Lower leg skin (tissue), 4 donors: ENCODE measurements around the gene GPRIN3. TPM values are rescaled to one million over a fixed set of nuclear protein-coding genes. Genes with fewer than 3 reads are reported as not detected.

ENCODE experiments used
- DNase-seq, 2 donors: peaks; one replicate each; pipeline ENCODE4 v3.0.0-alpha.2; 2019; ENCODE audit warnings: low spot score in 2 of 2
- H3K4me3 ChIP-seq: fragments of 200-600 bp; sonication (generic); 2 replicates; pipeline ENCODE4 v1.5.1; 2017; ENCODE audit warnings: mild to moderate bottlenecking, low read depth; ENCODE audit not compliant: poor library complexity, severe bottlenecking
- POLR2A ChIP-seq, 2 donors: fragments of 450-650 bp; IDR thresholded peaks; one replicate each; pipeline ENCODE4 v1.6.1; 2016 to 2017; ENCODE audit warnings: antibody characterized with exemption in 2 of 2, mild to moderate bottlenecking in 1 of 2, moderate library complexity in 1 of 2
- WGBS, 2 donors: methylation state at CpG; one replicate each; pipeline ENCODE4 v1.1.5; 2018; 5-methylcytosine and 5-hydroxymethylcytosine counted together
- intact Hi-C: fragments of 100-400 bp; cut with DNase I; formaldehyde crosslinking; loops from one replicate; pipeline ENCODE4 v1.15.0; 2023; ENCODE audit warnings: low total_unique reads
- total RNA-seq, 4 donors: library from RNA; depleted of rRNA; stranded (reverse); fragments of >200 nt; gene quantifications; one replicate each; pipeline ENCODE4 v1.1.0, GENCODE V29; 2016
- TF ChIP-seq, protein P1 (sequence below), 3 donors: fragments of 450-650 bp; IDR thresholded peaks; one replicate each; pipeline ENCODE4 v1.5.1; 2016; ENCODE audit warnings: antibody characterized with exemption in 3 of 3, mild to moderate bottlenecking in 3 of 3, moderate library complexity in 2 of 3

The GPRIN3 gene
- total RNA-seq: 1 to 10 TPM; 1.5 to 3.3 (median 1.8) TPM

DNA sequence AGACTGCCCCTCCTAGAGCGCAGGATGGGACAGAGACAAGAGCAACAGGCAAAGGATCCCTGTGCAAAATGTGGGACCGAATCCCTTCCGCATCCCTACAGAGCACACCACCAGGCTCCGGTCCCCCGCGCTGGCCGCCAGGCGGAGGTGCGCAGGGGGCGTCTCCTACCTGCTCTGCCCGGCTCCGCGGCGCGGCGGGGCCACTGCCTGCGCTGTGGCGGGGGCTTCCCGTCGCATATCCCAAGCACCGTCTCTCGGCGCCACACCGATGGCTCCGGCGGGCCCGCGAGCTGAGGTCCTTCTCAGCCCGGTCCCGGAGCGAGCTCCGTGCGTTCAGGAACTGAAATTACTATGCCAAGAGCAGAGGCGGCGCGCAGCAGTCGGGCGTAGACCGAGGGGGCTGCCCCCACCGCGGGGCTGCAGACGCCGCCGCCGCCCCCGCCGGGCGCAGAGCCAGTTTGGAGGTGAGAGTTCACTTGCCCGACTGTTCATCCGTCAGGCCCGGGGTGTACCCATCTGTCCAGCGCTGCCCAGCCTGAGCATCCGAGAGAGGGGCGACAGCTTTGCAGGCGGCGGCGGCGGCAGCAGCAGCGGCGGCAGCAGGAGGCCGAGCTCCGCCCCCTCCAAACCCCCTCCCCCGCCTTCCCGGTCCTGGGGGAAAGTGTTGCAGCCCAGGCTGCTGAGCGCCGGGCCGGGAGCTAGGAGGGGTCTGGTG, at the start of gene GPRIN3:
GPRIN3 (minus strand) TSS at position 355 of the 715 bp plus-strand sequence. CDS start 57,690 bp downstream, outside the sequence.
- intact Hi-C loops: no loop called here
- DNase-seq: peak in 1 of 2 donors; percentile 89
- TF ChIP-seq POLR2A (IDR thresholded peaks at IDR 0.05): no peak
- TF ChIP-seq, protein P1, sequence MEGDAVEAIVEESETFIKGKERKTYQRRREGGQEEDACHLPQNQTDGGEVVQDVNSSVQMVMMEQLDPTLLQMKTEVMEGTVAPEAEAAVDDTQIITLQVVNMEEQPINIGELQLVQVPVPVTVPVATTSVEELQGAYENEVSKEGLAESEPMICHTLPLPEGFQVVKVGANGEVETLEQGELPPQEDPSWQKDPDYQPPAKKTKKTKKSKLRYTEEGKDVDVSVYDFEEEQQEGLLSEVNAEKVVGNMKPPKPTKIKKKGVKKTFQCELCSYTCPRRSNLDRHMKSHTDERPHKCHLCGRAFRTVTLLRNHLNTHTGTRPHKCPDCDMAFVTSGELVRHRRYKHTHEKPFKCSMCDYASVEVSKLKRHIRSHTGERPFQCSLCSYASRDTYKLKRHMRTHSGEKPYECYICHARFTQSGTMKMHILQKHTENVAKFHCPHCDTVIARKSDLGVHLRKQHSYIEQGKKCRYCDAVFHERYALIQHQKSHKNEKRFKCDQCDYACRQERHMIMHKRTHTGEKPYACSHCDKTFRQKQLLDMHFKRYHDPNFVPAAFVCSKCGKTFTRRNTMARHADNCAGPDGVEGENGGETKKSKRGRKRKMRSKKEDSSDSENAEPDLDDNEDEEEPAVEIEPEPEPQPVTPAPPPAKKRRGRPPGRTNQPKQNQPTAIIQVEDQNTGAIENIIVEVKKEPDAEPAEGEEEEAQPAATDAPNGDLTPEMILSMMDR (IDR thresholded peaks at IDR 0.05): no peak
- peak within 1 kb of the TSS; percentile 43 for H3K4me3 ChIP-seq
- 1 to 3% methylated on average over 15 to 53 of the region's 67 CpGs for WGBS, 2 donors

DNA sequence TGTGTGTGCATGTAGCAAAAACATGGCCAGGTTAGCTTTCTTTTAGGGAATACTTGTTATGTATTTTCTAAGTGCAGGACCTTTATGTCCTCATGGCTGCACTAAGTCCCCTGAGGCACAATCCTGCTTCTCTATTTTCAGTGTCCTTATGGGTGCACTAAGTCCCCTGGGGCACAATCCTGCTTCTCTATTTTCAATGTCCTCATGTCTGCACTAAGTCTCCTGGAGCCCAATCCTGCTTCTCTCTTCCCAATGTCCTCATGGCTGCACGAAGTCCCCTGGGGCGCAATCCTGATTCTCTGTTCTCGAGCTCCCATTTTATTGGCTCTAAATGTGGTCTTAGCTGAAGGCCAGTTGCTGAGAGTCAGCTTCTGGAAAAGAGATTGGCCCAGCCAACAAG, 49.7 kb upstream of the GPRIN3 start:
- DNase-seq: no peak
- 84% methylated on average over 3 of the region's 3 CpGs for WGBS, 2 donors
- no peak overlapping the region for H3K4me3 ChIP-seq
- TF ChIP-seq, protein P1 (IDR thresholded peaks at IDR 0.05): no peak
- TF ChIP-seq POLR2A (IDR thresholded peaks at IDR 0.05): no peak
- intact Hi-C loops: no loop called here

DNA sequence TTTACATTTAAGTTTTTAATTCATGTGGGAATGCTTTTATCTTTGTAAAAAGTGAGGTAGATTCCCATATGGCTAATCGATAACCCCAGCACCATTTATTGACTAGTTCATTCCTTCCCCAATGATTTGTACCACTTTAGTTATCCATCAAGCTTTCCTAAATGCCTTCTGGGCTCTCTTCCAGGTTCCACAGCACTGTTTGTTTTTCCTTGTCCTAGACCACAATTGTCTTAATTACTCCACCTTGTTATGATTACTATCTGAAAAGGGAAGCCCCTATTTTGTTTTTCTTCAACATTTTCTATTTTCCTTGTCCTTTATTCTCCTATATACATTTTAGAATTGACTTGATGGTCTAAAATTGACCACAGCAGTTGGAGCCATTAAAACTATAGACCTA, 48.5 kb upstream of the GPRIN3 start:
- no peak for DNase-seq
- 57 to 70% methylated on average over 1 of the region's 1 CpG for WGBS, 2 donors
- TF ChIP-seq, protein P1 (IDR thresholded peaks at IDR 0.05): no peak
- no peak overlapping the region for H3K4me3 ChIP-seq
- intact Hi-C loops: no loop called here

DNA sequence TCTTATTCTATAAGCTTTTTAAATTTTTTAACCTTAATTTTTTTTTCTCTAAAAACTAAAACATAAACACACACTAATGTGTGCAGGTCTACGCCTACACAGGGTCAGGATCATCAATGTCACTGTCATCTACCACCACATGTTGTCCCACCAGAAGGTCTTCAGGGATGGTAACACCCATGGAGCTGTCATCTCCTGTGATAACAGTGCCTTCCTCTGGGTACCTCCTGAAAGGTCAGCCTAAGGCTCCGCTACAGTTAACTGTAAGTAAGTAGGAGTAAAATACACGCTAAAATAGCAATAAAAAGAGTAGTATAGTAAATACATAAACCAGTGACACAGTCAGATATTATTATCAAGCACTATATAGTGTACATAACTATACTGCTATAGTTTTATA, 45.9 kb upstream of the GPRIN3 start:
- 90 to 94% methylated on average over 3 of the region's 3 CpGs for WGBS, 2 donors
- H3K4me3 ChIP-seq: no peak overlapping the region
- no peak for TF ChIP-seq POLR2A (IDR thresholded peaks at IDR 0.05)
- TF ChIP-seq, protein P1 (IDR thresholded peaks at IDR 0.05): no peak
- DNase-seq: no peak
- intact Hi-C loops: no loop called here

DNA sequence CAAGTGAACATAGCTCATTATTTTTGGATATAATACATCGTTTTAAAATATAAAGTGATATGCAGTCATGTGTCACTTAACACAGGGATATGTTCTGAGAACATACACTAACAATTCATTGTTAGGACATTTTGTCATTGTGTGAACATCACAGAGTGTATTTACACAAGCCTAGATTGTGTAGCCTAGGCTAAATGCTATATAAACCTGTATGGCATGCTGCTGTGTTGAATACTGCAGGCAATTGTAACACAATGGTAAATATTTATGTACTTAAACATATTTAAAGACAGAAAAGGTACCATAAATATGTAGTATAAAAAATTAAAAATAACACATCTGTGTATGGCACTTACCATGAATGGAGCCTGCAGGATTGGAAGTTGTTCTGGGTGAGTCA, 44.9 kb upstream of the GPRIN3 start:
- TF ChIP-seq POLR2A (IDR thresholded peaks at IDR 0.05): no peak
- TF ChIP-seq, protein P1 (IDR thresholded peaks at IDR 0.05): no peak
- intact Hi-C loops: no loop called here
- WGBS, 2 donors: 77 to 84% methylated on average over 1 of the region's 1 CpG

DNA sequence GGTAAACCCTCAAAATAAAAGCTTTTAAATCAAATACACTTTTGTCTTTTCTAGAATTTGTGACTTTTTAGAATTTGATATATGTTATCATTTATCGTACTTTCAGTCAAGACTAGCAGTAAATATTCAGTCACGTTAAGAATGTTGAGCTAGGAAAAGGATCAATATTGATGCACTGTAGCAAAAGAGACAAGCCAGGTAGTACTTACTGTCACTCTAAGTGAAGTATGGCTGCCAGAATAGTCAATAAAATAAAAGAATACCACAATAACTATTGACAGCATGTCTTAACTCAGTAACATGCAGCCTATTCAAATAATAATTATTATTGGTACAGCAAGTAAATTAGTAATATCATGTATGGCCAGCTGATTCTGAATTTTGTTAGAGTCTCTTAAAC, 43.6 kb upstream of the GPRIN3 start:
- intact Hi-C loops: no loop called here
- no peak for TF ChIP-seq POLR2A (IDR thresholded peaks at IDR 0.05)
- WGBS, 2 donors: 81 to 82% methylated on average over 2 of the region's 2 CpGs
- no peak overlapping the region for H3K4me3 ChIP-seq
- DNase-seq: no peak

More for the DNA sequence above, 44.9 kb upstream of the GPRIN3 start:
- DNase-seq: no peak
- H3K4me3 ChIP-seq: no peak overlapping the region
